Left renal cortex interstitium (tissue), 4 donors: ENCODE results near the gene GUCY1A1. TPM values are rescaled to one million over a fixed set of nuclear protein-coding genes. Genes with fewer than 3 reads are reported as not detected.

ENCODE experiments used
- DNase-seq, 4 donors: peaks; one replicate each; pipeline ENCODE4 v3.0.0-alpha.2; 2013; ENCODE audit warnings: low read depth in 4 of 4, low spot score in 2 of 4, missing footprints in 1 of 4
- polyA plus RNA-seq, 4 donors: library from polyadenylated mRNA; unstranded; fragments of 120-200 nt; gene quantifications; one replicate each; pipeline ENCODE4 v1.2.1, GENCODE V29; 2013; ENCODE audit not compliant: insufficient read length in 4 of 4

GUCY1A1 gene
- polyA plus RNA-seq, 4 donors: 69.9 to 96.7 (median 83.8) TPM

GRCh38 chr4:155657985-155658680, 8.5 kb upstream of the GUCY1A1 start:
- no peak for DNase-seq

DNA sequence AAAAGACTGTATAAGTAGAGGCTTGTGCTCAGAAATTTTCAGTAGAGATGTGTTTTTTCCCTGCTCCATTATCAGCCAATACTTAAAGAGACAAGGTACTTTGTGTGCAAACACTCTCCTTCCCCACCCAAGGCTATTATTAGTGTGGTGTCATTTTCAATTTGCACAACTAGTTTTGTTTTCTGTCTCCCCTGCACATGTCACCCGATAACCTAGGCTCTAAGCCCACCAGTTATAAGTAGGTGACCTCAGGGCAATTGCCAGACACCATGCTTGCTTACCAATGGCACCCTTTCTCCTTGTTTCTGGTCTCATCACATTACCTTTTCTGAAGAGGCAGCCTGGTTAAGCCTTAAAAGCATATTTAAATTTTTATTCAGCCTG, 8.0 kb upstream of the GUCY1A1 start:
- DNase-seq: no peak

GRCh38 chr4:155659176-155659575, 7.5 kb upstream of the GUCY1A1 start:
- DNase-seq: no peak

DNA sequence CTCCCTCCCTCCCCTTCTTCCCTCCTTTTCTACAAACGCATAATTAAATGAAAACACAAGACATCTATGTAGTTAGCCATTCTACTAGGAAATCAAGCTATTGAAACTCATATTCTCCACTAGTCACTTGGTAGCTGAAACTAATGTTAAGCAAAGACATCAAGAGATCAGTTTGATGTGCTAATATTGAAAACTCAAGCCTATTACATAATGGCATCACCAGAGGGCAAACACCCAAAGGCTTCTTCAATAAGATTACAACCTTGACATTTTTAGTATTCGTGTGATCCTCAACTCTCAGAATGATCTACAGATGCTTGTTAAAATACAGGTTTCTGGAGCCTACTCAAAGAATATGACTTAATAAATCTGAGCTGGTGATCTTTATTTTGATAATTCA, 6.2 kb upstream of the GUCY1A1 start:
- no peak for DNase-seq

- DNase-seq: no peak
Measured at GRCh38 chr4:155665054-155665453, 1.6 kb upstream of the GUCY1A1 start.

DNA sequence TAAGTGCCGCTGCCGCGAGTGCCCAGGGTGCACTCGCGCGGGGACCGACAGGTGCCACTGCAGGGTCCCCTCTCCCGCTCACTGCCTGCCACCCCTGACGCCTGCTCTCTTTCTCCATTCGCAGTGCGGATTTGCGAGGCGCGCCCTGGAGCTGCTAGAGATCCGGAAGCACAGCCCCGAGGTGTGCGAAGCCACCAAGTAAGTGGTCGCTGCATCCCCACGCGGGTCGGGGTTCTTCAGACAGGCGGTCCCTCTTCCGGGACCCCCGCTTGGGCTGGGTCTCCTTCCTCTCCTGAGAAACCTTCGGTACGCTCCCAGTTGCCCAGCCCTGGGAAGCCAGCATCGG, 547 bp downstream of the GUCY1A1 start:
- DNase-seq: peak in 2 of 4 donors; percentile 49 to 63

- DNase-seq: peak in 1 of 4 donors; percentile 43
Measured at GRCh38 chr4:155667568-155668511, 1.2 kb downstream of the GUCY1A1 start.

DNA sequence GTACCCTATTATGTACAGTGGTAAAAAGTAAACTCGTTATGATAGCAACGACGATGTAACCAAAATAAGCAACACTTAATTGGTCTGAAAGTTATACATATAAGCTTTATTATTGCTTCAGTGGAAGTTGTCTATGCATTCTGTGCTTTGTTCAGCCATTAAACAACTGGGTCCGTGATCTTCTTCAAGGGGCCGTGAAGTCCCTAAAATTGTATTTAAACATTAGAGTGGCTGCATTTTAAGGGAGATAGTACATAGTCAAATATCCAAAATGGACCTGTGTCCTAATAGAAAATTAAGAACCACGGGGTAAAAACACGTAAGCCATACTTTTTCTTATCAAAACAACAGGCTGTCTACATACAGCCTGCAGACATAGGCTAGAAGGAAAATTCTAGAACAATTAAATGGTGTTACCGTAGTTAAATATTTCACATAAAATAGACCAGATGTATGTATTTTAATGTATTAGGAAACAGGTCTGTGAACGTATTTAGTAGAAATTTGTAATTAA, 2.1 kb downstream of the GUCY1A1 start:
- DNase-seq: no peak

- no peak for DNase-seq
Measured at GRCh38 chr4:155672342-155672741, 5.7 kb downstream of the GUCY1A1 start.

- DNase-seq: no peak
Measured at GRCh38 chr4:155673453-155673979, 6.9 kb downstream of the GUCY1A1 start.

GRCh38 chr4:155674669-155675071, 8.0 kb downstream of the GUCY1A1 start:
- no peak for DNase-seq

GRCh38 chr4:155675709-155676429, 9.2 kb downstream of the GUCY1A1 start:
- no peak for DNase-seq

DNA sequence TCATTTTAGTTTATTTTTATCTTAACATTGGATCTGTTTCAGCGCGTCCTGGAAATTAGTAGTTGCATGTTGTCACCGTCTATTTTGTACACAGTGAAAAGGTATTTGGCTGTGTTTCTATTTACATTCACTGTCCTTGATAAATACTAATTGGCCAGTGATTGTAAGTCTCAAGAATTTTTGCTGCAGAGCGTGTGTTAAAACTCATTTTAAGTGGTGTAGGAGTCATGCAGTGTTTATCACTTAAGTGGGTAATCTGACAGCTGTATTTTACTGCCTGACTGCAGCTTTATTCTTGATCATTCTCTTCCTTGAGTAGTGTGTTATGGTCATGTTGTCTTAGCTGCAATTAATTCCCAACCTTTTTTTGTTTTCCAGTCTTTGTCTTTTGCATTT, 9.8 kb downstream of the GUCY1A1 start:
- no peak for DNase-seq

DNA sequence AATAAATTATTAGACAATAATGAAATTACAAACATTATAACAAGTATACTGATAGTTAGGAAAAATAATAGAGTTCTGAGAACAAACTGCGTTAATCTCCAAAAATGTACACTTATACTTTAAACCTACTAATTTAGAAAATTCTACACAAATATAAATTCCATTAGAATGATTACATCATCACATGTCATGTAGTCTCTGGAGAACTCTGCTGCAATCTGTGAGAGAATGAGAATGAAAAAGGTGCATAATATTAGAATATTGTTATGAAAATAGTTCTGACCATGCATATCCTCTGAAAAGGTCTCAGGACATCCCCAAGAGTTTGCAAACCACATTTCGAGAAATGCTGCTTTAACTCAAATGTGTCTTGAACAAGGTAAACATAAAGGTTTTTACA, 11.4 kb downstream of the GUCY1A1 start:
- DNase-seq: no peak

DNA sequence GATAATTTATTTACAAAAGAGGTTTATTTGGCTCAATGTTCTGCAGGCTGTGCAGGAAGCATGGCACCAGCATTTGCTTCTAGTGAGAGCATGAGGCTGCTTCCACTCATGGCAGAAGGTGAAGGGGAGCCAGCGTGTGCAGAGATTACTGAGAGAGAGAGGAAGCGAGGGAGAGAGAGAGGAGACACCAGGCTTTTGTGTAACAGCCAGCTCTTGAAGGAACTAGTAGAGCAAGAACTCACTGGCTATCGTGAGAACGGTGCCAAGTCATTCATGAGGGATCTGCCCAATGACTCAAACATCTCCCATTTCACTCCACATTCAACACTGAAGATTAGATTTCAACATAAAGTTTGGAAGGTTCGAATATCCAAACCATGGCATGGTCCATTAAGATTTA, 12.7 kb downstream of the GUCY1A1 start:
- DNase-seq: no peak

DNA sequence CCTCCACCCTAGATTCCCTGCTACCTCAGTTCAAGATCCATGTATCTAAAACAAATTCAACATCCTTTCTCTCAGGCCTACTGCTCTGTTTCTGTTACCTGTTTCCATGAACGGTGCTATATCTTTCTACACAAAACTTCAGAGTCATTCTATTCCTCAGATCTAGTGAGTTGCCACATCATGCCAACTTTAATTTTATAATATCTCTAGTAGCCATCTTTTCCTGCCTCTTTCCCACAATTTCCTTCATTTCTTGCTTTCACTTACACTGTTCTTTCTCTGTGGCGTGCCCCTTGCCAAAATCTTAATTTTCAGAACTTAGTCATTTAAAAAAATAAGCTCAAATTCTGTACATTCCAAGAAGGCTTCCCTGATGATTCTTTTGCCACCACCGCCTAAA, 15.2 kb downstream of the GUCY1A1 start:
- no peak for DNase-seq

GRCh38 chr4:155684423-155684822, 17.8 kb downstream of the GUCY1A1 start:
- DNase-seq: no peak

DNA sequence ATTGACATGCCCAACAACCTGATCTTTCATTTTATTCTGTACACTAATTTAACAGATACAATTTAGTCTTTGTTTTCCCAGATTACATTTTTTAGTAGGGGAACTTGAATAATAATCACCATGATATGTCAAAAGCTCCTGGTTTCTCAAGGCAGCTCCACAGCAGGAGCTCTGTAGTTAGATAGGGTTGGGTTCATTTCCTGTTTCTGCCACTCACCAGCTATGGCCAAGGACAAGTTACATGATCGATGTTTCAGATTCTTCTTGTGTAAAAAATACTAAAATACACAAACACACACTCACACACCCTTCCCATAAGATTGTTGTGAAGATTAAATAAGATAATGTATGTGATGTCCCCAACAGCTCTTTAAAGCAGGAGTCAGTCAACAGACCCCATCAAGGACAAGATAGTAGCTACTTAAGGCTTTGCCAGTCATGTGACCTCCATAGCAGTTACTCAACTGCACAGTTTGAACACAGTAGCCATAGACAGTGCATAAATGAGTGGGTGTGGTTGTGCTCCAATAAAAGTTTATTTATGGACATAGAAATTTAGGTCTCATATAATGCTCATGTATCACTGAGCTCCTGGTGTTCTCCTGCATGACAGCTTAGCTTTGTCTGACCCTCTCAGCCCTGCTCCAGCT, 18.4 kb downstream of the GUCY1A1 start:
- no peak for DNase-seq

DNA sequence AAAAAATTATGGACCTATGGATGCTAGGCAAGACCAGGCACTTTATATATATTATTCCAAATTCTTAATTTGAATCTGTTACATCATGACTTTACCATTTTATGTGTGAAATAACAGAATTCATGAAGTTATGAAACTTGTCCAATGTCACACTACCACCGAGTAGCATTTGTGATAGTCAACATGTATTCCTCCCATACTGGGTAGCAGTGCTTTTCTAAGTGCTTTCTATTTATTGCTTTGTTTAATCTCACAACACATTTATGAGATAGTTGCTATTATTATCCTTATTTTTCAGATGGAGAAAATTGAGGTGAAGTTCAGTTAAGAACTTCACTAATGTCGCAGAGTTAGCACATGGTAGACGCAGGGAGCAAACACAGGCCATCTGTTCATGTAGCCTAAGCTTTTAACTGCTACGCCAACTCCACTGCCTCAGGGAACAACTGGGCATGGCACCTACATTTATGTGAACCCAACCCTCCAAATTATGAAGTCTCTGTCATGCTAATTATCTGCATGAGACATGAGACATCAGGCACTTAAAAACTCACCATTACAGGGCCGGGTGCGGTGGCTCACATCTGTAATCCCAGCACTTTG, 20.8 kb downstream of the GUCY1A1 start:
- DNase-seq: no peak

GRCh38 chr4:155688211-155688610, 21.6 kb downstream of the GUCY1A1 start:
- DNase-seq: no peak
